GM19043 (cell line): Measurements from ENCODE around the gene WDR7.

ENCODE experiments used
- ATAC-seq: cut with Tn5 transposase; IDR thresholded peaks from one replicate; pipeline ENCODE4 v1.9.1; 2021; ENCODE audit warnings: low read depth; ENCODE audit not compliant: unreplicated experiment

The WDR7 gene

DNA sequence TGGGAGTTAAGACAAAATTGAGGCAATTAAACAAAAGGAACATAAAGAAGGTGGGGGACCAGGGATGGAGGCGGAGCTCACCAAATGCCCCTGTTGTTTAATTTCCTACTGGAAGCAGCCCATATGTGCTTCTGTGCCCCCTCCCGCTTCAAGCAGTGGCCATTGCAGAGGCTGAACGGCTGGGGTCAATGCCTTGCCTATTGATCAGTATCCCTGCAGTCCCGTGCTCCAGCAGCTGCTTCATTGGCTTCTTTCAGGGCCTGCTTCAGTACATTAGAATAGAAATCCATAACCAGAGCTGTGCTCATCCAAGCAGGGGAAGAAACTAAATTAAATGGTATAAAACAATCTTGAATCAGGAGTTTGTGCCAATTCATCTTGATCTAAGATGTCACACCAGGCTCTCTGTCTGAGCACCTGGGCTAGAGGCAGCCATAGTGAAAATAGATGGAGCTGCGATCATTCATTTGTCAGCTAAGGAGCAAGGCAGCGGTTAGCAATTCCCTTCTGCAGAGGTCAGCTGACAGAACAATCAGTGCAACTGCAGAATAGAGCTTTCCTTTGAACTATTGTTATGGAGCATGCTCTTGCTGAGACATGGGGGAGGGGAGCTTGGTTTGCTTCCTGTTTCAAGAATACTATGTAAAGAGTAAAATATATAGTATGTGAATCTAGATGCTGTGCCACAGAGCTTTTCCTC, 222.4 kb downstream of the WDR7 start:
- ATAC-seq: no peak

DNA sequence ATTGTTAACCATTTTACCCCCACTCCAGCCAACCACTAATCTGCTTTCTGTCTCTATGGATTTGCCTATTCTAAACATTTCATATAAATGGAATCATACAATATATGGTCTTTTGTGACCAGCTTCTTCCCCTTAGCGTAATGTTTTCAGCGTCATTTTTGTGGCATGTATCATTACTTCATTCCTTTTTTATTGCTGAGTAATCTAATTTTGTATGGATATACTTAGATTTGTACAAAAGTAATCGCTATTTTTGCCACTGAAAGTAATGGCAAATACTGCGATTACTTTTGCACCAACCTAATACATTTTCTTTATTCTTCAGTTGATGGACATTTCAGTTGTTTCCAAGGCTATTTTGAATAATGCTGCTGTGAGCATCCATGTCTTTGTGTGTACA, 227.6 kb downstream of the WDR7 start:
- no peak for ATAC-seq

DNA sequence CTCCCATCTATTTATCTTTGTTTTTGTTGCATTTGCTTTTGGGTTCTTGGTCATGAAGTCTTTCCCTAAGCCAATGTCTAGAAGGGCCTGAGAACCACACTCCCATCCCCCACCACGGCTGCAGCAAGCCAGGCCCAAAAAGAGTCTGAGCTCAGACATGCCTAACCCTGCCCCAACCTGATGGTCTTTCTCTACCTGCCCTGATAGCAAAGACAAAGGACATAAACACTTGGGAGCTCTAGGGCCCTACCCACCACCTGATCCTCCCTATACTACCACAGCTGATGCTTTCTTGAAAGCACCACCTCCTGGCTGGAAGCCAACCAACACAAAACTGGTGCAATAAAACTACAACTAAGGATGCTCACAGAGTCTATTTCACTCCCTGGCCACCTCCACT, 233.4 kb downstream of the WDR7 start:
- no peak for ATAC-seq

DNA sequence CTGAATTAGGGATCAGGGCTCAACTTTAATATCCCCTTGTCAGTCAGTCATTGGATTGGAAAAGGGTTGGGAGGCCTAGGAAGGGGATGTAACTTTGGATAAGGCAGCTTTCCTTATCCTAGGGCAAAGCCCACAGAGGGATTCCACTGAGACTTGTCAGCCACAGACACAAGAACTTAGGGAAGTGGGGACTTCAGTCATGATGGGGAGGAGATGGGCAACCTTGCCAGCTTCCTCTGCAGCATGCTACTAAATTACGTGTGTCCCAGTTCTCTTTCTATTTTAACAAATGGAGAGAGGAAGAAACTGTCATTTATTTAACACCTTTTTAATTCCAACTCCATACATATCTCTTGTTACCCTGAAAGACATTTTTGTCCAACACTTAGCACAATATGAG, 237.8 kb downstream of the WDR7 start:
- no peak for ATAC-seq

DNA sequence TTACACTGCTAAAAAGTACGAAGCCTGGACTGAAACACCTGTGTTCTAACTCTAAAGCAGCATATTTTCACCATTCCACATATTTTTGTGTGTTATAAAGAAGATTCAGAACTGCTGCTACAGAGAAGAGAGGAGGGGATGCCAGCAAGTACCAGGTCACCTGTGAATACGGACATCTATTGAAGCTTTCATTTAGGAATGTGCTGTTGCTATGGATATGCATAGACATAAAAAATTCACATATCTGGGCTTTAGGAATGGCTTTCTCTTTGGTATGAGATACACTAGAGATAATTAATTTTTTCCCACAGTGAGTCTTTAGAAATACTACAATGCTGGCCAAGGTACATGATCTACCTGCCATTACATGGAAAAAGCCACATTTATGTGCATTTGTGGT, 238.5 kb downstream of the WDR7 start:
- no peak for ATAC-seq

DNA sequence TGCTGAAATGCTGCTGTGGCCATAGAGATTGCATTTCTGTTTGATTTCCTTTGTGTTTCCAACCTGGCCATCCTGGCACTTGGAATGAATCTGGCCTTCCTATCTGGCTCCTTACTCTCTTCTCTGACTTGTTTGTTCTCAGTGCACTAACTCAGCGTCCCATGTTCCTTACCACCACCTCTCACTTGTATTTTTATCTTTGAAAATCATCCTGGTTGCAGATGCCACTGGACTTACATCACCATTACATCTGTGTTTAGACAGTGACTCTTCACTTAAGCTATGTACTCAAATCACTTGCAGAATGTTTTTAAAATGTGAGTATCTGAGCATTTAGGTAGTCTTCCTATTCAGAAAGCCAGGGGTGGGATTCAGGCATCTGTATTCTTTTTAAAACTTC, 239.5 kb downstream of the WDR7 start:
- ATAC-seq: no peak

DNA sequence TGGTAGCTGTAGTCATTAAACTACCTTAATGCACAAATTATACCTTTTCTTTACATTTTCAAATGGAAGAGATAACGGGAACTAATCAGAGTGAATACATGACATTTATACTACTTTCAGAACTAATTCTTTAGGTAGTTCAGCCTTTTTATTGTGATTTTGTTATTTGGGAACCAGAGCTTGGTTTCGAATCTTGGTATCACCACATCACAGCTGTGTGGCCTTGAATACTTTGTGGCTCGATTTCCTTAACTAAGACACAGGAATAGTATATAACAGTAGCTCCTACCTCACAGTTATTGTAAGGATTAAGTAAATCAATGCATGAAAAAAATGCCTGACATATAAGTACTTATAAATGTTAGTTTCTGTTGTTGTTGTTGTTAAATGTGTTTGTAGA, 240.0 kb downstream of the WDR7 start:
- no peak for ATAC-seq

DNA sequence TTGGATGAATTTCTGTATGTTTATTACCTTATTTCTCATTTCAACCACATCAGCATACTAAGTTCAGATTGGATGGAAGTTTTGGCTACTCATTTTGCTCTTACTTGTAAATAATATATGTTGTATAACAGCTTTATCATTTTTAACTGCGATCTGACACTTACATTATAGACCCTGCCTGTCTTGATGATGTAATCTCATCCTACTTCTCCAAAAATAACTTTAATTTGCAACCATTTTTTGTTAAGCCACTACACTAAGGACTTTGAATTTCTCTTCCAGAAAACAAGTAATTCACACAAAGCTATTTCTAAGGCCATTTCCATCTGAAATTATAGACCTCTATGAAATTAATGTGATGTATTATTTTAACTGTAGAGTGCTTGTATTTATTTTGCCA, 240.7 kb downstream of the WDR7 start:
- no peak for ATAC-seq

DNA sequence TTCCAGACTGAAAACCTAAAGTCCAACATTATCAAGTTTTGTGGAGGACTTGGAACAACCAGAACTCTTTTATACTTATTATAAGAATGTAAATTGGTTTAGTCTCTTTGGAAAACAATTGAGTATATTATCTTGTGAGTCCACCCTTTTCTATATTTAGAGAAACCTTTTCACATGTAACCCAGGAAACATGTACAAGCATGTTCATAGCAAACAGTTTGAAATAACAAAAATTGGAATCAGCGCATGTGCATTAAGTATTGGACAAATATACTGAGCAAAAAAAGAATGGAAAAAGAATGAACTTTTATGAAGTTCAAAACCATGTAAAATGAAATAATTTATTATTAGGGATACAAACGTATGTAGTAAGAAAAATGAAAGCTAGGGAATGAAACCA, 246.0 kb downstream of the WDR7 start:
- ATAC-seq: no peak

DNA sequence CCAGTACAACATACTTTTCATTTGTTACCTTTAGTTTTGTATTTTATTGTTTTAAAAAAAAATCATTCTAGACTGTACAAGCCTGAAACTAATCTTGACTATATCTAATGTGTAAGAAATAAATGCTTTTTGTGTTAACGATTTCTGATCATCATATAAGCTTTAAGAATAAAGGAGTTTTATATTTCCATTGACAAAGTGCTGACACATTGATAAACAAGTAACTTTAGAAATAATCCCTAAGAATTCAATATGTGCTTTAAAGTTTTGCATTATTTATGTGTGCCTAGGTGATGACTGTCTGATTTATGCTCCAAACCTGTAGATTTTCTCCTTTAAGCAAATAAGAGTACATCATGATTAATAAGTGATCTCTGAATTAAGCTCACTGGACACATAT, 248.5 kb downstream of the WDR7 start:
- ATAC-seq: no peak

DNA sequence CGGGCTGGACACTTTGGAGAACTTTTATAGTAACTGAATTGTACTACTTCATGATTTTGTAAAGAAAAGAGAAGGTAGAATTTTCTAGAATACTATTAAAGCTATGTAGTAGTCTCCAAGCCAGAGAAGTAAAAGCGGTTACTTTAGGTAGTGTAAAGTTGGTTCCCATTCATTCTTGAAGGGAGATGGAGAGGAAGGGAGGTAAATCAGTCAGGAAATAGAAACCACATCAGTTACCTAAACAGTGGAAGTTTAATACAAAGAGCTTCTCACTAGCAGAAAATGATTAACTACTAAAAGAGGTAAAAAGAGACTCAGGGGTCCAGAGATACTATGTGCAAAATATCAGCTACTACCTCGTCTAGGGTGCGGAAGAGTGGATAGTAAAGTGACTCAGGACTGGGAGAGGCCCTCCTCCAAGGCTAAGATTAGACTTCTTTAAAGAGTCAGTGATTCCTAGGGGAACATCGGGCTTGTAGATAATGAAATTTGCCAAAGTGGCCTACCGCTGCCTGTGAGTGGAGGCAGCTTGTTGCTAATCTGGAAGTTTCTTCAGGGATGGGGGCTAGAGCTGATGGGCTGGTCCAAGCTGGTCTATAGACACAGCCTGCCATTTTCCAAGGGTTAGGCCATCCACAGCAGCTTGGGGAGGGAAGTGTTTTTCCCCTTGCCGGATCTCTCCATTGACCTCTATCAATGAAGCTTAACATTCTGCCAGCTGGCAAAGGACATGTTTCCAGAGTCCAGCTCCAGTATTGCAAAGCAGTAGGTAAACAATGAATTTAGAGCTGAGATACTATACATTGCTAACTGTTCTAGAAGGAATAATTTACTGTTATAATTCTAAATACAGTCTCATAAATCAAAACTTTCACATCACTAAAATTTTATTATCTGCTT, 249.3 kb downstream of the WDR7 start:
- no peak for ATAC-seq

DNA sequence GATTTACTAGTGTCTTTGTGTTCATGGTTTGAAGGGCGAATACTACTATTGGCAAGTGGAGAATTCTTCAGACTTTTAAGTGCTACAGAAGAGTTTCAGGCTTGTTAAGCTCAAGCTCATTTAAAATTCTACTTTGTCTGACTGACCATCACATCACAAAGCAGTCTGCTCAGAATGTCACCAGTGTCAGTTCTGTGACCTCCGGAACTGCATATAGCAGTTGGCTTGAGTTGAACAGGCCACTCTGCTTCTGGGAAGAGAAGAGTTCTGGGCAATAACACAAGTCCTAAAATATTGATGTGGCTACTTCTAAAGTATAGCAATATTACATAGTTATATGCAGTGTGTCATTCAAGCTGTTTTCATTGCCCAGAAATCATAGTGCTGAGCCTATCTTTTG, 250.8 kb downstream of the WDR7 start:
- ATAC-seq: no peak

DNA sequence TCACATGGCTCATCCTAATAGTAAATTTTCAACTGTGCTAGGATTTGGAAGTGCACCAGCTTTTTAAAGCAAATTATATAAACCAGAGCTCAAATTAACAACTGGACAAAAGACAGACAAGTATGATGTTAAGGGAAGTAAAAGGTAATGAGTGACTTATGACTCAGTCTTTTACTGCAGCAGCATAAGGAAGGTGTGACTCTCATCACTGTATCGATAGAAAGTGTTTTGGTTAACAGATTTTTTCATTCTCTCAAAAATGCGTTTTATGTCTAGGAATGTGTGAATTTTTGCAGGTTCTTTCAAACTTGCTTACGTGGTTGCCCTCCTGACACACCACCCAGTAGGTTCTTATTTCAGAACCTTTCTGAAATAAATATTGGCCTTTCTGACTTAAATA, 251.5 kb downstream of the WDR7 start:
- peak; percentile 71 for ATAC-seq

DNA sequence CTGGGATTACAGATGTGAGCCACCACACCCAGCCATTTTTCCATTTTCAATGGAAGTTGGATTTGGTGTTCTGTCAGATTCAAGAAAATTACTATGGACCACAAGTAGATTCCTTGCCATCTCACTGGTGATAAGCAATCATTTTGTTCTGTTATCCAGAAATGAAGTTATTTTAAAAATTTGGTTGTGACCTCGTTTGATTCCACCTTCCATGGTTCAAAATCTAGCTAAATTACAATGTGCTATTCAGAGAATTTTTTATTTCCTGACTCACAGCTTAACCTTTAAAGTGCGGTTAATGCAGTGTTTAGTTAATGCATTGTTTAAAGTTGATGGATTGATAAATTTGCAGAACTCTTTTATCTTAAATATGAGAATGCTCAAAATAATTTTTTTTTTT, 252.5 kb downstream of the WDR7 start:
- ATAC-seq: no peak

DNA sequence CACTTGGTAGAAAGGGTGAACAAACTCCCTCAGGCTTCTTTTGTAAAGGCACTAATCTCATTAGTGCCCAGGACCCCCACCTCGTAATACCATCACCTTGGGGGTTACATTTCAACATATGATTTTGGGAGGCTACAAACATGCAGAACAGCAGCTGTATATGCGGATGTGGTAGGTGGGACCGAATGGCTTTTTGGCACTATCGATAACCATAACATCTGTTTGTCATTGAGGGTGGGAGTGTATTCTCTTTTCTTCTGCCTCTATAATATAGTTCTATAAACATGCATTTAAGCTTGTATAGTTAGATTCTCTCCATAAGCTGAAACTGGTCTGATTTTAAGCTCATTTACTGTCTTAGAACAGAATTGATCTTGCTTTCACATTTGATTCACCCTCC, 256.6 kb downstream of the WDR7 start:
- ATAC-seq: no peak

DNA sequence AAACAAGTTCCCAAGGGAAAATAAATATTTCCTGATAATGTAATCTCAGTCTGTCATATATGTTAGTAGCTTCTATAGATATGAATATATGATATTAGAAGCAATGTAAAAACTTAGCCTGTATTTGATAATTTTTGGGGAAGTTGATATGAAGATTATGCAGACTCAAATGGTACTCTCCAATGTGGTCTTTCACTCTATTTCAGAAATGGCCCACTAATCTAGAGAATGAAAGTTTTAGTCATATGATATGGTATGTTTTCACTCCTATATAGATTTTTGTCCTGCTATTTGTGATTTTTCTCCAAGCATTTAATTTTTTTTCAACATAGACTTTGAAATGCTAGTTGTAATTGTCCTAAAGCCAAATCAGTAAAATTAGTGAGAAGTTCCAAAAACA, 259.1 kb downstream of the WDR7 start:
- ATAC-seq: no peak

DNA sequence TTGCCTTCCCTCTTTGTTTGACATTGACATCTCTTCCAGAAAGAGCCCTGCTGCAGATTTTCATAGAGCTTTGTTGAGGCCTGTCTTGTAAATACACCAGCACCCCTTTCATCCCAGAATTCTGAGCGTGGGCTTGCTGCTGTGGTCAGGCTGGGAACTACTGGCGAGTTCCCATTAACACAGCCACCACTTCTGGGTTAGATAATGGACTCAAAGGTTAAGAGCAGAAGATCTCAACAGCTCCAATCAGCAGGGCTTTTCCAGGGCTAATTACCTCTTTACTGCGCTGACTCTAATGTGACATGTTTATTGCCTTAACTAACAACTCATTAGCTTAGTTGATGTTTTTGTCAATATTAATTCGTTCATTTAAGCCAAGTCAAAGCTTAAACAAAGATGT, 259.8 kb downstream of the WDR7 start:
- ATAC-seq: no peak

DNA sequence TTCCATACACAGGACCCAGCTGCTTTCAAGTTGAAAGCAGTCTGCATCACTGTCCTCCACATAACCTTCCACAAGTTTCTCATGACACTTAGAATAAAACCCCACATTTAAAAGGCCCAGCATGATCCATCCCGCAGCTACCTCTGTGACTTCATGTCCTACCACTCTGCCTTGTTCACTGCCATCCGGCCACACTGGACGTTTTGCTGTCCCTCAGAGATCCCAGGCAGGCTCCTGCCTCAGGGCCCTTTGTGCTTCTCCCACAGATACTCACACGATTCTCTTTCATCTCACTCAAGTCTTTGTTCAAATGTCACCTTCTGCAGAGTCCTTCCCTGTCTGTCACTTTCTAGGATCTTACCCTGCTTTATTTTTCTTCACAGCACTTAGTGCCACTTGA, 262.8 kb downstream of the WDR7 start:
- ATAC-seq: no peak

DNA sequence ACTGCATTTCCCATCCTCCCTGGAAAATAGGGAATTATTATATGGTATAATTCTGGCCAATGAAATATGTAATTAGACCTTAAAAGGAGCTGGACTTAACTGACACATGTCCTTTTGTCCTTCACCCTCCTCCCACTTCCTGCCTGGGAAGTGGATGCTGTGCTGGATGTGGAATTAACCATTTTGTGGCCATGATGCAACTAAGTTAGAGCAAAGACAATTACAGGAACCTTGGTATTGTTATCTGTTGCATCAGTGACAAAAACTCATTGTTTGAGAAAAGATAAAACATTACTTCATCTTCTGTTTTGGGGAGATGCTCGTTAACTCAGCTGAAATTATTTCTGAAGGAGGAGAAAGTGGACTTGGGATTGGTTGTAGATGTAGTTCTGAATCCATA, 268.0 kb downstream of the WDR7 start:
- no peak for ATAC-seq

DNA sequence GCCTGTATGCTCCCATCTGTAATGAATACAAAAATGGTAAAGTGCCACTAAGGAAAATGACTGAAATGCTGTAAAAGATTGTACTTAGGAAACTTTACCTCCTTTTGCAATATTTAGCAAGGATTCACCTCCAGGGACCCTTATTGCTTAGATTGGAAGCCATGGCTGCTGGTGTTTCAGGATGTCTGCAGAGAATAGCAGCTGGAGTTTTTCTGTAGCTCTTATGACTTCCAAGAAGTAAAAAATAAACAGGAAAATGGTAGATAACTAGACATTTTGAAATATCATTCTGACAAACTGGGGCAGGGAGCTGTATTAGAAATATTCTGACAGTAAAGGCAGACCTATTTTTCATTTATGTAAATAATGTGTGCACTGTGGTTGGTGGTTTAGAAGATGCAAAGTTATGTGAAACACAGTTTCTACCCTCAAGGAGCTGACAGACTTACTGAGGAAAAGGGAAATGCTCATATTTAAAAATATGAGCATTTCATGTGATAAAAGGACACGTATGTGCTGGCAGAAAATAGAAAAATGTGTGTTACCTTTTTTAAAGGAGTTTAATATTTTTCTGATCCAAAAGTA, 270.8 kb downstream of the WDR7 start:
- peak; percentile 77 for ATAC-seq

DNA sequence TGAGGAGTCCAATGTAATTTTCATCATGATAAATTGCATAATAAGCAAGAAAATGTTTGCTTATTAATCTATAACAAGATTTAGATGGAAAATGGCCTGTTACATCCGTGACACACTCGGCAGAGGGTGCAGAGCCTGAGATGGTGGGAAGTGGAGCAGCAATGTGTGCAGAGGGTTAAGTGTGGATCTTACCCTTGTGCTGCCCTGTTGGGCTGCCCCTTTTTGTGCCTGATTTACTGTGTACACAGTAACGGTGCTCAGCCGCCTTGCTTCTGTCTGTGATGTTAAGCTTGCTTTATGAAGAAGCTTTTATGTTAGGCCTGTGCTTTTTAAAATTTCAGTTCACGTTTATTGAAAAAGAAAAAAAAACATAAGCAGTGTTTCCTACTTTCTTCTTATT, 275.6 kb downstream of the WDR7 start:
- ATAC-seq: no peak

DNA sequence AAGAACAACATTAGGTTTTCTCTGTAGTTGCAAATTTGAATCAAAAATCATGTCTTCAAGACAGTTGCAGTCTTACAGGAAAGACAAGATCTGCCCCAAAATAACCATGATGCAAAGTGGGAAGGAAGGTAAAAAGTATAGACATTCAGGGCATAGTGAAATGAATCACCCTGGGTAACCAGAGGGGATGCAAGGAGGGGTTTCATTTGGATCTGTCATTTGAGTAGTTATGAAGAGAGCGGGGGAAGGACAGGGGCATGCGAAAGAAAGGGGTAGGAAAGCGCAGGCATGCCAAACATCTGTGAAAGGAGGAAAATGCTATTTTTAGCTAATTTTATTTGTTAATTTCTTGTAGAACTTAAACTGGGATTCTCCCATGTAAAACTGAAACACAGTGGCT, 276.6 kb downstream of the WDR7 start:
- ATAC-seq: no peak
